NOMO-1 treated with dmso at 0.1 percent for 144 hours (cell line): ENCODE results near the gene PDE9A.
"Not testable (repeated sequence)": the region's sequence is repeated elsewhere in the genome, so short reads cannot be mapped to it uniquely, and the experiment has no call there.

Experiments
- DNase-seq: peaks from one replicate; lab custom pipeline; 2025; ENCODE audit not compliant: unreplicated experiment; lab: John Stamatoyannopoulos, UW

The PDE9A gene

DNA sequence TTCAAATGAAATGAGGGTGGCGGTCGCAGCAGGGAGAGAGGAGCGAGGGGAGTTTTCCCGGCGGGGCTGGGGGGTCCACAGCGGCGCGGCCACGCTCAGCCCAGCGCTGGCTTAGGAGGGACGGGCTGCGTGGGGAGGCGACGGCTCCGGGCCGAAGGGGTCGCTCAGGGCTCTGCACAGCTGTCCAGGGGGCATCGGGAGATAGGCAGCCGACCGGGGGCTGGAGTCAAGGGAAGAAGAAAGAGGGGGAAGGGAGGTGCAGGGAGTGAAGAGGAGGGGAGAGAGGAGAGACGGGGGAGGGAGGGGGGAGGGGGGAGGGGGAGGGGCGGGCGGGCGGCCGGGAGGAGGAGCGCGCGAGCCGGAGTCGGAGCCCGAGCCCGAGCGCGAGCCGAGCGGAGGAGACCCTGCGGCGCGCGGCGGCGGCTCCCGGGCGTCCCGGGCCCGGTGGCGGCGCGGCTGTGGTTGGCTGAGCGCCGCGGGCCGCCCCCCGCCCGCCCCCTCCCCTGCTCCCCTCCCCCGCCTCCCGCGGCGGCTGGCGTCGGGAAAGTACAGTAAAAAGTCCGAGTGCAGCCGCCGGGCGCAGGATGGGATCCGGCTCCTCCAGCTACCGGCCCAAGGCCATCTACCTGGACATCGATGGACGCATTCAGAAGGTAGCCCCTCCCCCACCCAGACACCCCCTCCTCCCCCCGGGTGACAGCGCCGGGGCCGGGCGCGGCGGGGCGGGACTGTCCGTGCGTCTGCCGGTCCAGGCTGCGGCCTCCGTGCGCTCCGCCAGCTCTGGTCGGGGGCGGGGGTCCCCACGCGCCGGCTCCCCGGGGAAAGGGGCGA is at the start of gene PDE9A:
Gene PDE9A, plus strand, starts transcription at position 391 of the 831 bp plus-strand sequence. Its CDS starts 194 bp downstream, at position 585.
- DNase-seq: no peak

DNA sequence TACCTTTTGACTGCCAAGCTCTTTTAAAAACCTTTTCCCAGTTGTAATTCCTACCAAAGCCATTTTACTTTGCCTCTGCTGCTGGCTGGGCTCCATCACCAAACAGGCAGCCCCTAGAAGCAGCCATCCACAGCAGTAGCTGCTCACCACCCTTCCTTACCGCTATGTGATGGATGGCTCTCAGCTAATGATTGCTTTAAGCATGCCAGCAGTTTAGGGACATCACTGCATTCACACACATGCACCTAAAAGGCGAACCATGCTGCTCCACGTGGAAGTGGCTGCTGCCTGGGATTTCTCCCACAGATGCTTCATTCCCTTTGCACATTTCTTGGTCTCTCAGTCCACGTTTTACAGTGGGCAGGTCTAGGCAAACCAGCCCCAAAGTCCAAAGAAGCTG is 46.3 kb upstream of the PDE9A start:
- no peak for DNase-seq

DNA sequence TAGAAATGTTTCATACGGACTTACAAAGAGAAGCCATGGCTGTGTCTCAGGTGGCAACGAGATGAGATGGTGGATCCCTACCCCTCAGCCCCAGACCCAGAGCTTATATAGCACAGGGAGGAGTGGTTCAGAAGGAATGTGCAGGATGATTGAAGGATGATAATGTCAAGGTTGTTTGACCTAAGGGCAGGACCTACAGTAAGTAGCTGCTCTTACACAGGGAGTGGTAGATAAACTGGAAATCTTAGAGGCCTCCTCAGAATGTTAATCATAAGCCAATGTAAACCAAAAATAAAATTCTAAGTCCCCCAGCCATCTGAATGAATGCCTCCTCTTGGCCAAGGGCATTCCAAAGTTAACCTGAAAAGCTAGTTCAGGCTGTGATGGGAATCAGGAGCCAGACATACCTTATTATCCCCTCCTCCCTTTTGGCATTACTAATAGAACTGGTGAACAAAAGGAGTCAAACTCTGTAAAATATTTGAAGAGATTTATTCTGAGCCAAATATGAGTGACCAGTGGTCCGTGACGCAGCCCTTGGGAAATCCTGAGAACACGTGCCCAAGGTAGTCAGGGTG is 45.8 kb upstream of the PDE9A start:
- DNase-seq: no peak

DNA sequence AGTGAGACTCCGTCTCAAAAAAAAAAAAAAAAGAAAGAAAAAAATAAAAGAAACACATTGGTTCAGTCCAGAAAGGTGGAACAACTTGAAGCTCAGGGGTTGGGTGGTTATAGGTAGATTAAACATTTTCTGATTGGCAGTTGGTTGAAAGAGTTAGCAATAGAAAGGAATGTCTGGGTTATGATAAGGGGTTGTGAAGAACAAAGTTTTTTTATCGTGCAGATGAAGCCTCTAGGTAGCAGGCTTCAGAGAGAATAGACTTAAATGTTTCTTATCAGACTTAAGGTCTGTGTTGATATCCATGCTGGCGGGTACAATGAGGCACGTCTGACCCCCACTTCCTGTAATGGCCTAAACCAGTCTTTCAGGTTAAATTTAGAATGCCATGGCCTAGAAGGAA is 45.0 kb upstream of the PDE9A start:
- no peak for DNase-seq

DNA sequence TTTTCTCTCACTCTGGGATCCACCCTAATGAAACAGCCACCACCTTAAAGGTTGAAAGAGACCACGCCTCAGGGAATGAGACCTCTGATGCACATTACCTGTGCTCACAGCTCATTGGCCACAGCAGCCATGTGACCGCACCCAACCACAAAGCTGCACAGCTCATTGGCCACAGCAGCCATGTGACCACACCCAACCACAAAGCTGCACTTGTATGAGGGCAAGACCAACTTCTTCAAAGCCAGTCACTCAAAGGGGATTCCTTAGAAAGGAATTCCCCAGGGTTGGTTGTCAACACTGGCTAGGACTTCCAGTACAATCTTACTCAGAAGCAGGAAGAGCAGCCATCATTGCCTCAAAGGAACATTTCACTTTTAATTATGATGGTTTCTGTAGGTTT is 43.6 kb upstream of the PDE9A start:
- DNase-seq: no peak

DNA sequence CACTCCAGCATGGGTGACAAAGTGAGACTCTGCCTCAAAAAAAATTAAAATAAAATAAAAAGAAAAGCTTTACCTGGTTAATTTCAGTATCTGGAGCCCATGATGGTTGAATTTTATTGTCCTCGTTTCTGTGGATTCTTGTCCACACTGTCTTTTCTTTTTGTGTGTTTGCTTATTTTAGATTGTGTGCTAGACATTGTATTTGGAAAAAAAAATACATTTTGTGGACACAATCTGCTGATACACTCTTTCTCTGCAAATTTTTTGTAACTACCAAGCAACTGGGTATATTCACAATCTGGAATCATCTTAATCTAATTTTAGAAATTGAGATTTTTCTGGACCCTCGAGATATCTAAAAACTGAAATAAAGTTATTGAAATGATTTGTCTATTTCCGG is 41.6 kb upstream of the PDE9A start:
- DNase-seq: no peak

DNA sequence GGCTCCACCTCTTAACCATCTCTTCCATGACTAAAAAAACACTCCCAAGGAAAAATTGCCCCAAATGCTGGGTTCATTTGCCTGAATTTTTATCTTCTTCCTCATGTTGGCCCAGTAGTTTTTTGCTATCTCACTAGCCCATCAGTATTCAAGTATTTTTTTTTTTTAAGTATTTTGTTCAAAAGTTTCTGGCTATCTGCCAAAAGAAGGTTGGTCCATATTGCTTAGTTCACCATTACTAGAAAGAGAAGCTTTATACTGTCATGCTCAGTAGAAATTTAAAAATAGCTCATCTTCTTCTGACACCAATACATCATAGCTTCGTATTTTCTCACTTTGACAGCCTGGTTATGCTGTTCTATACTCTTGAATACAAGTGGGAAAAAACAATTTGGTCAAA is 41.0 kb upstream of the PDE9A start:
- no peak for DNase-seq

DNA sequence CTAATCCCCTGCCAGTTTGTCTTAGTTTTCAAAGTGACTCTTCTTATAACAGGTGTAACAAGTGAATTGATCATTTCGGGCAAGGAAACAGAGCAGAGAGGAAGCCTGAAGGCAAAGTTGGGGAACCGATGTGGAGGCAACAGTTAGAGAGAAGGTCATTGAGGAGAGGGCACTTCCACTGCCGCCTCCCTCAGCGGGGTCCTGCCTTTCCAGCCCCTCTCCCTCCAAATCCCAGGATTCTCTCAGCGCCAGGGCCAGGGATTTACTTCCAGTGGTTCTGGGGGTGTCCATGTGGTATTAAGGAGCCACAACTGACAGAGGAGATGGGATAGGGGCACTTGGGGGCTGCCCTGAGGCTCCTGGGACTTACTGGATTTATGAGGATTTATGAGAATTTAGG is 39.7 kb upstream of the PDE9A start:
- no peak for DNase-seq

DNA sequence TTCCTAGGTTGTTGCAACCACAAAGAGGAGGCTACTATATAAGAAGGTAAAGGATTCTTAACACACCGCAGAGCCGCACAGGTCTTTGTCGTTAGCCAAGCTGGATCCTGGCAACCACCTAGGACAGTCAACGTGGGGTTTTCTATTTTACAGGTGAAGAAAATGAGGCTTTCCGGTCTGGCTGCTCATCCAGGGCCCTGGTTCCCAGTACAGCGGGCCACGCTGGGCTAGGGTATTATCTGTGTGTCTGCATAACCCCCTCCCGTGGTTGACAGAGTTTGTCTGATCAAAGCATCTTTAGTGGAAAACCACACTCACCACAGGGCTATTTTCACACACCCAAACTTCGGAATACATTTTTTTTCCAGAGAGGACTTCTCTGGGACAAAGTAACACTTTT is 39.0 kb upstream of the PDE9A start:
- no peak for DNase-seq

DNA sequence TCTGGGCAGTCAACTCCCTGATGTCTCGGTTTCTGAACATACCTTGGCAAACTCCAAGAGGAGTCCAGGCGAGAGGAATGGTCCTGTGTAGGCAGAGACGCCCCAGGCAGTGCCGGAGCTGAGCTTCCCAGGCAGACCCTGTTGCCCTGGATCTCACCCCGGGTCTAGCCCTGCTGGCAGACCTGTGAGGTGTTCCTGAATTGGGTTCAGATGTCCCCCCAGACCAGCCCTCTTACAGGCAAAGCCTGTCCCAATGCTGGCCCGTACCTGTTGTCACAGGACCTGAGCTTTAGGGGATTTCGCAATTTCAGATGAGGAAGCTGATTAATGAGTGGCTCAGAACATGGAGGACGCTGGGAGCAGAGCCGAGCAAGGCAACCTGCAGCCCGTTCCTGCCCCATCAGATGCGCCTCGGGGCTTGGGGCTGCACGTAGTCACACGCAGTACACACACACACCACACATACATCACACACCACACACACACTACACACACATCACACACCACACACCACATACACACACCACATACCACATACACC is 38.5 kb upstream of the PDE9A start:
- DNase-seq: peak; percentile 55

DNA sequence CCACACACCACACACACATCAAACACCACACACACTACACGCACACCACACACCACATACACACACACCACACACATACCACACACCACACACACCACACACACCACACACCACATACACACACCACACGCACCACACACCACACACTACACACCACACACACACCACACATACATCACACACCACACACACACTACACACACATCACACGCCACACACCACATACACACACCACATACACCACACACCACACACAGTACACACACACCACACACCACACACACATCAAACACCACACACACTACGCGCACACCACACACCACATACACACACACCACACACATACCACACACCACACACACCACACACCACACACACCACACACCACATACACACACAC is 38.0 kb upstream of the PDE9A start:
- DNase-seq: not testable (repeated sequence)

DNA sequence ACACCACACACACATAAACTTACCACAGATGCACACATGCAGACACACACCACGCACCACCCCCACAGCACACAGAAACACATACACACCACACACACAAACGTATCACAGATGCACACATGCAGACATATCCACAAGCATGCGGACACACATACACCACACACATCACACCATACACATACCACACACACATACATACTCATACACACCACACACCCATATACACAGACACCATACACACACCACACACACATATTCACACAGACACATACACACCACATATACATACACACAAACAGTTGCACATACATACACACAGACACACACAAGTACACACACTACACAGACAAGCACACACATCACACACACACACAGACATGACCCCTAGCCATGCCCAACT is 37.5 kb upstream of the PDE9A start:
- DNase-seq: no peak

DNA sequence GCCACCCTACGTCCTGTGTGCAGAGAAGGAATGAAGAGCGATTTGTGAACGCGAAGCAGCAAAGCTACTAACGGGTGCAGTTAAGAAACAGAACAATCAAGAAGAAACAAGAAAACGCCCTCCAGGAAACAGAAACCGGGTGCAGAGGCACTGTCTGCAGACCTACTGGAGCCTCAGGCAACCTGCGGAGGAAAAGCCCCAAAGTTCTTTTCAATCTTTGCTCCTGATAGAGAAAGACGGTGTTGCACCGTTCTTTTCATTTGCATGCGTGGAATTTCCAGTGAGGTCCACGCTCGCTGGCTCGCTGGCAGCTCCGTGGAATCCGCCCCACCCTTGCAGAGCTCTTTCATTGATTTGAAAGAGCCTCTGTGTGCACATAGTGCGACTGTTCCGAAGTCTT is 37.0 kb upstream of the PDE9A start:
- DNase-seq: no peak

DNA sequence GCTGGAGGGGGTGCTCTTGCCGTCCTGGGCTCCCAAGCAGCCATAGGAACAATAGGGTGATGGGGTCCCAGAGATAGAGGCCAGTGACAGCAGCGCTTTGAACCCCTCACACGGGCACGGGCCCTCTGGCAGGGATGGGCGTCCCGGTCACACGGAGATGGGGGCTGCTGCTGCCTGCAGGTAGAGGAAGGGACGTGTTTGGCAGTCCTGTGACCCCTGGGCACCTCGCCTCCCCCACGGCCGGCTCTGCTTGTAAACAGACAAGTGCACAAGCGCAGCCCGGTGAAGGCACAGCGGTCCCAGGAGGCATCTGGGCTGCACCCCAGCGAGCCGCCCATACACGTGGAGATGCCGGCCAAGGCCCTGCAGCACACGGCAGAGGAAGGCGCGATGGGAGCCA is 36.5 kb upstream of the PDE9A start:
- no peak for DNase-seq

DNA sequence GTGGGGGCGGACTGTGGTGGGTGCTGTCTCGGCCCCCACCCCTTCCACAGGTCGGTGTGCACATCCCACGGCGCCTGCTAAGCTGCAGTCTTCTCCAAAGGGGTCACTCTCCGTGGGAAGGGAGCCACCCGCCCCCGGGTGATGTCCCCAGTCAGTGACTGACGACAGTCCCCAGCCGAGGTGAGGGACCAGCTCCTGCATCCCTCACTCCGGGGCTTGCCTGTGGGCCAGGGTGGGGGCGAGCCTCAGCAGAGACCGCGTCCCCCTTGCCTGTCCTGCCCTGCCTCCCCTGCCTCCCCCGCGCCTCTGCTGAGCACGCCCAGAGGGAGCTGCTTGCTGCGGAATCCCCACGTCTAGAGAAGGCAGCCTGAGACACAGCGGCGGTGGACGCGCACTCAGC is 35.9 kb upstream of the PDE9A start:
- DNase-seq: no peak

DNA sequence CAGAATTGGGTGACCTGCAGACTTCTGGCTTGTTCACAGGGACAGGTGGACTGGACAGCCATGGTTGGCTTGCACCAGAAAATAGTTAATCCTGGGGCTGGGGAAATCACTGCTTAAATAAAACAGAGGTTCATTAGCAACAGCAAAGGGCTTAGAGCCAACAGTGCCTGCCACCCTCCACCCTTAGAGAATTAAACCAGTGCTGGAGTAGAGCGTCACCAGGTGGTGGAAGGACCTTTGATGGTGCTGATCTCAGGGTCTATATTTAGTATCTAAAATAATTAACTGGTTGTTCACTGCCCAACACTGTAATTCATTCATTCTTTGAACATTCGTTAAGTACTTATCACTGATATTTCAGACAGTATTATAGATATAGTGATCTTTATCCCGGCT is 34.7 kb upstream of the PDE9A start:
- no peak for DNase-seq

DNA sequence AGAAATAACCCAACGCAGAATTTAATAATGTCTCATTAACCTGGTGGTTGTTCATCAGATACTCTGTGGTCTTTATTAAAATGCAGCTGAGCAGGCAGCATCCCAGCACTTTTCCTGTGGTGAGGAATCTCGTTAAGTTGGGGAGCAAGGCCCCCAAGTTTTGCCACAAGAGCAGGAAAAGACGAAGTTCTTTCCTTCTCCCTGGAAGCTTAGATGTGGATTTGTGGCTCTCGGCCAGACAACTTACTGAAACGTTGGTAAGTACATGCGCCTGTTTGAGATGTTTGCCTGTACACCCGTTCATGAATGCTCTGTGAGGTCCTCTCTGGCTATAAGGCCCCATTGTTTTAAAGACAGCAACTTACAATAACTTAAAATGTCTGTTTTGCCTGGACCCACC is 34.3 kb upstream of the PDE9A start:
- no peak for DNase-seq

DNA sequence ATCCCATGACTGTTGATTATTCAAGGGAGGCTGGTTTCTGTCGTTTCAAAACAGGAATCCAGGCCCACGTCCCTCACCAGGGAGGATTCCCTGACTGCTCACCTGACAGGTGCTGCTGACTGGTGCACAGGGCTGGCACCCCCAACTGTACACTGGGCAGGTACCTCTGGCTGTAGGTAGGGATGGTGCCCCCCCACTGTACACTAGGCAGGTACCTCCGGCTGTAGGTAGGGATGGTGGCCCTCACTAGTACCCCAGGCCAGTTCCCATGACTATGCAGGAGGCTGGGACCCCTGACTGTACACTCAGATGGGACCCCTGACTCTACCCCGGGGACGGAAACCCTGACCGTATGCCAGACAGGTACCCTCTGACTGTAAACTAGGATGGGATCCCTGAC is 33.6 kb upstream of the PDE9A start:
- no peak for DNase-seq

DNA sequence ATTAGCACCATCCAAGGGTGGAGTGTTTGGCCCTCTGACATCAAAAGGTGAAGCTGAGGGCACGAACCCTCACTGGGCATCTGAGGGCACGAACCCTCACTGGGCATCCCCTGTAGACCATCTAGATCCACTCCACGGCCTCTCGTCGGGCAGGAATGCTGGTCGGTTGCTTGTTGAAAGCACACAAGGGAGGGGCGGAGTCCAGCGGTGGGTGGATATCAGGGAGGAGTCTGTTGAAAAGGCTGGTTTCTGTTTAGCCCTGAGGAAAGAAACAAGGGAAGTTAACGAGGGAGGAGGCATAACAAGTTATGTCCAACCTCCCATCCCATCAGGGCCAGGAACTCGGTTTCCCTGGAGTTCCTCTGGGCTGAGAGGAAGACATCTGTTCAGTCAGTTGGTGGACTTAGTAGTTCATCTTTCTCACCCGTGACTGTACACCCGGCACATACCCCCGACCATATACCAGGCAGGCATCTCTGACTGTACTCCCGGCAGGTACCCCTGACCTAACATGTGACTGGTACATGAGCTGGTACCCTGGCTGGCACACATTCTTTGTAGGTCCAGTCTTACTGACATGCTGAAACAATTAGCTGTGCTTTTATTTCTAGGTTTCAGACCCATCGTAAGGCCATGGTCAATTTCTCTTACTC is 32.1 kb upstream of the PDE9A start:
- no peak for DNase-seq

DNA sequence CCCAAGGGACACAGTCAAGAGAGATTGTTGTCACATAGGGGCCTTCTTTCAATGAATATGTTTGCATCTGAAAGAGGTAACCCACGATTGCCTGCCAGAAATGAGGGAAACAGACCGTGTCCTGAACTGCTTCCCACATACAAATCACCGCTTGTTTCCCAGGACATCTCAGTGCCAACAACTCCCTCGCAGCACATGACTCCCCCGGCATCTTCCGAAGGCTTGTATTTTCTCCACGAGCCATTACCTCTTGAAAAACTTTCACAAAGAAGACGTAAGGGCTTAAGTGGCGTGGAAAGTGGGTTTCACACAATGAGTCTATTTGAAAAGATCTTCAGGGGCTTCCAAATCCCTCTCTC is 31.6 kb upstream of the PDE9A start:
- DNase-seq: no peak

DNA sequence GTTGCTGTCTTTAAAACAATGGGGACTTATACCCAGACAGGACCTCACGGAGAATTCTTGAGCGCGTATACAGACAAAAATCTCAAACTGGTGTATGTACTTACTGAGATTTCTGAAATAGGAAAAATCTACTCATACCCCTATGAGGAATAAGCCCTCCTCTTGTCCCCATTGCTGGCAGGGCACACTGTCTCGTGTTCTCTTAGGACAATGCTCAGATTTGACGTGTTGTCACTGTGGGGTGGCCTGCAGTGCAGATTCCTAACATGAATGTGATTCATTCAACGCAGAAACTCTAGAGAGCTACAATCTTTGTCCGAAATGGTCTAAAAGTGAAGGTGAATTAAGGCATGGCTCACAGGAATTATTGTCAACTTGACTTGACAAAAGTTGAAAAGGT is 31.1 kb upstream of the PDE9A start:
- no peak for DNase-seq

DNA sequence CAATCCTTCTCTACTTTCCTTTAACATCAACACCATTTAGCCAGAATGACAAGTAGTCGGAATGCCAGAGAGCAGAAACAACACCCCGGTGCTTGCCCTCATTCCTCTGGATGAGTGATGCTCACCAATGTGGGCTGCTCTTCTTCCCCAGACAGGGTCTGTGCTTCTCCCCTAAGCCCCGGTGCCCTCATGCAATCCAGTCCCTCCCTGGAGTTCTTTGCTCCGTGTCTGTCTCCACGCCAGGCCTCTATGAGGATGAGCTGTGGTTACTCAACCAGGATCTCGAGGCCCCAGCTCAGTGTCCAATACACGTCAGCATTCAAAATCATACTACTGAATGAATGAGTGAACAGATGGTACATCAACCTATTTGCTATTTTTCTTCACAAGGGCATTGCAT is 29.7 kb upstream of the PDE9A start:
- no peak for DNase-seq
